Neural cell (in vitro differentiated cells): ENCODE measurements around the gene SIPA1L2. TPM values are rescaled to one million over a fixed set of nuclear protein-coding genes. Genes with fewer than 3 reads are reported as not detected.

Experiments
- H2AFZ ChIP-seq: fragments of 200-600, 300-800 bp; sonication (generic), shearing (Covaris generic); 2 replicates; pipeline ENCODE4 v1.6.0; 2014; ENCODE audit warnings: low read depth, mild to moderate bottlenecking, antibody characterized with exemption, low read length, moderate library complexity
- H3F3A ChIP-seq: fragments of 200-600 bp; shearing (Covaris generic); 2 replicates; pipeline ENCODE4 v1.6.1; 2016; ENCODE audit warnings: mild to moderate bottlenecking, moderate library complexity, mixed read lengths, antibody characterized with exemption, low read length; ENCODE audit not compliant: insufficient read depth, poor library complexity, severe bottlenecking
- H3K27ac ChIP-seq: fragments of 200-600, 300-800 bp; sonication (generic), shearing (Covaris generic); 2 replicates; pipeline ENCODE4 v1.5.1; 2014; ENCODE audit warnings: mild to moderate bottlenecking, low read length, moderate library complexity
- H3K27me3 ChIP-seq: fragments of 300-800, 200-600 bp; sonication (generic), shearing (Covaris generic); 2 replicates; pipeline ENCODE4 v1.6.0; 2014; ENCODE audit warnings: mild to moderate bottlenecking, low read depth, low read length, moderate library complexity; ENCODE audit not compliant: insufficient read depth
- H3K36me3 ChIP-seq: fragments of 300-800, 200-600 bp; sonication (generic), shearing (Covaris generic); 2 replicates; pipeline ENCODE4 v1.5.1; 2014; ENCODE audit warnings: mild to moderate bottlenecking, antibody characterized with exemption, low read length, moderate library complexity; ENCODE audit not compliant: insufficient read depth
- H3K4me2 ChIP-seq: fragments of 300-800, 200-600 bp; sonication (generic), shearing (Covaris generic); 2 replicates; pipeline ENCODE4 v1.6.0; 2014; ENCODE audit warnings: mild to moderate bottlenecking, low read length
- H3K4me3 ChIP-seq: fragments of 300-800, 200-600 bp; sonication (generic), shearing (Covaris generic); 2 replicates; pipeline ENCODE4 v1.5.1; 2014; ENCODE audit warnings: mild to moderate bottlenecking, low read length, moderate library complexity
- H3K79me2 ChIP-seq: fragments of 200-600 bp; shearing (Covaris generic); replicated peaks from 2 replicates; pipeline ENCODE4 v1.6.0; 2014; ENCODE audit warnings: mild to moderate bottlenecking, low read length, moderate library complexity; ENCODE audit not compliant: insufficient read depth
- H3K9ac ChIP-seq: fragments of 300-800, 200-600 bp; sonication (generic), shearing (Covaris generic); 2 replicates; pipeline ENCODE4 v1.6.1; 2016; ENCODE audit warnings: mild to moderate bottlenecking, low read length, mixed read lengths
- H3K9me2 ChIP-seq: fragments of 200-600 bp; shearing (Covaris generic); 2 replicates; pipeline ENCODE4 v1.6.1; 2016; ENCODE audit warnings: mild to moderate bottlenecking, low read length, mixed read lengths; ENCODE audit not compliant: insufficient read depth
- H3K9me3 ChIP-seq: fragments of 200-600, 300-800 bp; sonication (generic), shearing (Covaris generic); 2 replicates; pipeline ENCODE4 v1.6.1; 2016; ENCODE audit warnings: mild to moderate bottlenecking, mixed run types, low read length, moderate library complexity, mixed read lengths
- H4K20me1 ChIP-seq: fragments of 200-600 bp; shearing (Covaris generic); 2 replicates; pipeline ENCODE4 v1.6.1; 2016; ENCODE audit warnings: mild to moderate bottlenecking, mixed run types; ENCODE audit not compliant: insufficient read depth
- EP300 ChIP-seq: fragments of 450-650 bp; conservative IDR thresholded peaks from 2 replicates; pipeline ENCODE4 v1.6.1; 2014; ENCODE audit warnings: antibody characterized with exemption, mild to moderate bottlenecking, moderate library complexity; ENCODE audit not compliant: poor library complexity, severe bottlenecking
- EZH2 ChIP-seq: fragments of 200-600, 300-800 bp; shearing (Covaris generic), sonication (generic); IDR thresholded peaks from 2 replicates; pipeline ENCODE4 v1.6.1; 2014; ENCODE audit warnings: antibody characterized with exemption, low read length, borderline replicate concordance, mild to moderate bottlenecking; ENCODE audit not compliant: insufficient read depth, poor library complexity, severe bottlenecking
- MXI1 ChIP-seq: fragments of 450-650 bp; conservative IDR thresholded peaks from 2 replicates; pipeline ENCODE4 v1.6.1; 2014; ENCODE audit warnings: antibody characterized with exemption, mild to moderate bottlenecking; ENCODE audit not compliant: poor library complexity, severe bottlenecking
- POLR2AphosphoS5 ChIP-seq: IDR thresholded peaks from 2 replicates; pipeline ENCODE4 v1.6.1; 2012
- RAD21 ChIP-seq: fragments of 450-650 bp; conservative IDR thresholded peaks from 2 replicates; pipeline ENCODE4 v1.6.1; 2014; ENCODE audit warnings: antibody characterized with exemption, mild to moderate bottlenecking, moderate library complexity
- SMC3 ChIP-seq: fragments of 450-650 bp; conservative IDR thresholded peaks from 2 replicates; pipeline ENCODE4 v1.6.1; 2014; ENCODE audit warnings: antibody characterized with exemption, mild to moderate bottlenecking, moderate library complexity; ENCODE audit not compliant: poor library complexity
- TAF1 ChIP-seq: IDR thresholded peaks from 2 replicates; pipeline ENCODE4 v1.6.1; 2012; ENCODE audit warnings: low read depth
- polyA plus RNA-seq: library from polyadenylated mRNA; depleted of rRNA; stranded (reverse); fragments of >200 nt; gene quantifications from 2 replicates; pipeline ENCODE4 v1.2.3, GENCODE V29; 2014
- TF ChIP-seq, protein P1 (sequence below): IDR thresholded peaks from 2 replicates; pipeline ENCODE4 v1.6.1; 2012; ENCODE audit warnings: borderline replicate concordance
- TF ChIP-seq, protein P2 (sequence below): fragments of 450-650 bp; IDR thresholded peaks from 2 replicates; pipeline ENCODE4 v1.5.1; 2014; ENCODE audit warnings: antibody characterized with exemption, mild to moderate bottlenecking, moderate library complexity; ENCODE audit not compliant: poor library complexity, severe bottlenecking

The SIPA1L2 gene
- polyA plus RNA-seq, 1 donor from 2014 or later, result 5.6 TPM

DNA sequence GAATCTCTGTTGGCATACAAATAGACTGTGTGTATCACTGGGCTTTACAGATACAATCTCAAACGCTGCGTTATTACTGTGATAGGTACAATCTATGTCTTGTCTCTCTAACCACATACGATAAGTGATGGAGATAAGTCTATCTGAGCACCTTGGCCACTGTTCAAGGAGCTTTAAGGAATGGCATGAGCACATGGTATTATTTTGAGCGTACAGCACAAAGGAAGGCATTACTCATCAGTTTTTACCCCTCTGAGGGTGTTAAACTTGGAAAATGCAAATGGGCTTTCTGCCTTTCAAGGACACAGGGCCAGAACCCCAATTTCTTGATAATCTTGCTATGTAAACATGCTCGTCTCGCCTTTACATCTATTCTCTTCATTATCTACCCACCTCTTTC lies 11.6 kb upstream of the SIPA1L2 start:
- no peaks in the 10 kb centered on the region for H3K9me3 ChIP-seq
- no peak overlapping the region for H3K27ac ChIP-seq
- H3K36me3 ChIP-seq, result no peaks in the 10 kb centered on the region
- TF ChIP-seq SMC3 (no peak), TAF1 (no peak), RAD21 (no peak), MXI1 (no peak), POLR2AphosphoS5 (no peak), EP300 (no peak), EZH2 (no peak)
- TF ChIP-seq, protein P1, sequence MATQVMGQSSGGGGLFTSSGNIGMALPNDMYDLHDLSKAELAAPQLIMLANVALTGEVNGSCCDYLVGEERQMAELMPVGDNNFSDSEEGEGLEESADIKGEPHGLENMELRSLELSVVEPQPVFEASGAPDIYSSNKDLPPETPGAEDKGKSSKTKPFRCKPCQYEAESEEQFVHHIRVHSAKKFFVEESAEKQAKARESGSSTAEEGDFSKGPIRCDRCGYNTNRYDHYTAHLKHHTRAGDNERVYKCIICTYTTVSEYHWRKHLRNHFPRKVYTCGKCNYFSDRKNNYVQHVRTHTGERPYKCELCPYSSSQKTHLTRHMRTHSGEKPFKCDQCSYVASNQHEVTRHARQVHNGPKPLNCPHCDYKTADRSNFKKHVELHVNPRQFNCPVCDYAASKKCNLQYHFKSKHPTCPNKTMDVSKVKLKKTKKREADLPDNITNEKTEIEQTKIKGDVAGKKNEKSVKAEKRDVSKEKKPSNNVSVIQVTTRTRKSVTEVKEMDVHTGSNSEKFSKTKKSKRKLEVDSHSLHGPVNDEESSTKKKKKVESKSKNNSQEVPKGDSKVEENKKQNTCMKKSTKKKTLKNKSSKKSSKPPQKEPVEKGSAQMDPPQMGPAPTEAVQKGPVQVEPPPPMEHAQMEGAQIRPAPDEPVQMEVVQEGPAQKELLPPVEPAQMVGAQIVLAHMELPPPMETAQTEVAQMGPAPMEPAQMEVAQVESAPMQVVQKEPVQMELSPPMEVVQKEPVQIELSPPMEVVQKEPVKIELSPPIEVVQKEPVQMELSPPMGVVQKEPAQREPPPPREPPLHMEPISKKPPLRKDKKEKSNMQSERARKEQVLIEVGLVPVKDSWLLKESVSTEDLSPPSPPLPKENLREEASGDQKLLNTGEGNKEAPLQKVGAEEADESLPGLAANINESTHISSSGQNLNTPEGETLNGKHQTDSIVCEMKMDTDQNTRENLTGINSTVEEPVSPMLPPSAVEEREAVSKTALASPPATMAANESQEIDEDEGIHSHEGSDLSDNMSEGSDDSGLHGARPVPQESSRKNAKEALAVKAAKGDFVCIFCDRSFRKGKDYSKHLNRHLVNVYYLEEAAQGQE, result no peak
- TF ChIP-seq, protein P2, sequence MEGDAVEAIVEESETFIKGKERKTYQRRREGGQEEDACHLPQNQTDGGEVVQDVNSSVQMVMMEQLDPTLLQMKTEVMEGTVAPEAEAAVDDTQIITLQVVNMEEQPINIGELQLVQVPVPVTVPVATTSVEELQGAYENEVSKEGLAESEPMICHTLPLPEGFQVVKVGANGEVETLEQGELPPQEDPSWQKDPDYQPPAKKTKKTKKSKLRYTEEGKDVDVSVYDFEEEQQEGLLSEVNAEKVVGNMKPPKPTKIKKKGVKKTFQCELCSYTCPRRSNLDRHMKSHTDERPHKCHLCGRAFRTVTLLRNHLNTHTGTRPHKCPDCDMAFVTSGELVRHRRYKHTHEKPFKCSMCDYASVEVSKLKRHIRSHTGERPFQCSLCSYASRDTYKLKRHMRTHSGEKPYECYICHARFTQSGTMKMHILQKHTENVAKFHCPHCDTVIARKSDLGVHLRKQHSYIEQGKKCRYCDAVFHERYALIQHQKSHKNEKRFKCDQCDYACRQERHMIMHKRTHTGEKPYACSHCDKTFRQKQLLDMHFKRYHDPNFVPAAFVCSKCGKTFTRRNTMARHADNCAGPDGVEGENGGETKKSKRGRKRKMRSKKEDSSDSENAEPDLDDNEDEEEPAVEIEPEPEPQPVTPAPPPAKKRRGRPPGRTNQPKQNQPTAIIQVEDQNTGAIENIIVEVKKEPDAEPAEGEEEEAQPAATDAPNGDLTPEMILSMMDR, result no peak
- no peaks in the 10 kb centered on the region for H4K20me1 ChIP-seq
- no peak overlapping the region for H3K4me3 ChIP-seq
- H3K79me2 ChIP-seq, result no peaks in the 10 kb centered on the region
- no peaks in the 10 kb centered on the region for H3K27me3 ChIP-seq
- H3K9ac ChIP-seq, result no peak overlapping the region
- no peaks in the 10 kb centered on the region for H3F3A ChIP-seq
- no peaks in the 10 kb centered on the region for H3K9me2 ChIP-seq
- no peak overlapping the region for H2AFZ ChIP-seq
- no peak overlapping the region for H3K4me2 ChIP-seq

DNA sequence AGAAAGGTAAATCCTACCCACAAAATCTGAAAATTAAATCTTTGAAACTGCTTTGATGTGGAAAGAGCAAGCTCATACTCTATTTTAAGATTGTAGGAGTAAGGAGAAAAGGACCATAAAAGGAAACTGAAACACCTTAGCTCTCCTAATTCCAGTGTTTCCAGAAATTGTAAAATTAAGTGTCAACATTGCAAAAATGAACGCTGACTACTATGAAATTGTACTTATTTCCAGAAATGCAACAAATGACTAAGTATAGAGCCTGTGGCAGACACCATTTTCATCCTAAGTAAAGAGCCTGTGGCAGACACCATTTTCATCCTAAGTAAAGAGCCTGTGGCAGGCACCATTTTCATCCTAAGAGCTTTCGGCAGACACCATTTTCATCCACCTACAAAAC lies 6.9 kb upstream of the SIPA1L2 start:
- no peak overlapping the region for H3K9ac ChIP-seq

More for the DNA sequence above, 6.9 kb upstream of the SIPA1L2 start:
- Histone ChIP-seq H3K4me3 (no peak overlapping the region), H3F3A (no peaks in the 10 kb centered on the region), H3K27me3 (no peaks in the 10 kb centered on the region), H3K9me2 (no peaks in the 10 kb centered on the region), H3K36me3 (no peaks in the 10 kb centered on the region), H3K27ac (no peak overlapping the region), H3K4me2 (no peak overlapping the region), H4K20me1 (no peaks in the 10 kb centered on the region), H3K79me2 (no peaks in the 10 kb centered on the region), H2AFZ (no peak overlapping the region), H3K9me3 (no peaks in the 10 kb centered on the region)
- TF ChIP-seq POLR2AphosphoS5 (no peak), EZH2 (no peak), MXI1 (no peak), RAD21 (no peak), TAF1 (no peak), SMC3 (no peak)
- TF ChIP-seq, protein P1, result no peak
- TF ChIP-seq, protein P2, result no peak
